Measurements from ENCODE around the gene TRAF1. TPM values are rescaled to one million over a fixed set of nuclear protein-coding genes. Genes with fewer than 3 reads are reported as not detected.

Gene TRAF1
- total and polyA plus RNA-seq, 2 of the 13 experiments (the other 11 are each of a cell fraction or from before 2014, with no cell fraction given) = 0.44 to 1.0 TPM

GRCh38 chr9:120869726-120870125 is 56.9 kb downstream of the TRAF1 start:
- peaks cover 14% of the 10 kb centered on the region for H3K4me1 ChIP-seq (ENCODE audit: insufficient read depth, low read length)
- no TSS peak for BruUV-seq (replicated peaks)
- in situ Hi-C loops (cut with HindIII; ENCODE audit: extremely low pct_ligation_motif_present, low pct_unique_long_range_greater_than_20kb) = no loop called here
- no peak overlapping the region for H3K9ac ChIP-seq (ENCODE audit: insufficient read depth, low read depth, low read length)
- peaks cover 25 to 67% of the 10 kb centered on the region in 2 experiments; a peak in 4 of 5 replicates for H3K36me3 ChIP-seq (replicated peaks in 1 of 2; ENCODE audit: control insufficient read depth in 1 of 2, insufficient read depth in 2 of 2, low read length in 2 of 2)
- no peak for FAIRE-seq
- H2AFZ ChIP-seq (ENCODE audit: low read length) = no peak overlapping the region
- H3K27me3 ChIP-seq (ENCODE audit: control insufficient read depth in 1 of 2, insufficient read depth in 2 of 2, low read length in 2 of 2) = no peaks in the 10 kb centered on the region
- no peak for DNase-seq (ENCODE audit: low spot score)
- H3K4me2 ChIP-seq (ENCODE audit: low read depth, low read length) = no peak overlapping the region
- no peak for ATAC-seq
- H4K20me1 ChIP-seq (ENCODE audit: insufficient read depth, low read length) = no peaks in the 10 kb centered on the region
- WGBS (ENCODE audit: low lambda C conversion rate) = 98% methylated on average over 8 of the region's 10 CpGs
- intact Hi-C loops (cut with micrococcal nuclease; ENCODE audit: unreplicated experiment) = no loop called here
- no peak overlapping the region for H3K27ac ChIP-seq (ENCODE audit: extremely low read length, insufficient read depth, low read length)
- peaks cover 1% of the 10 kb centered on the region for H3K79me2 ChIP-seq (ENCODE audit: insufficient read depth, low read length)
- POLR2A ChIA-PET = no interaction called here
- CTCF ChIA-PET (ENCODE audit: low intra/inter-chr PET ratio, low total read pairs) = no interaction called here
- TF ChIP-seq AGO2 (optimal IDR thresholded peaks at IDR 0.05; ENCODE audit: low read depth, low read length) (peak; percentile 39), MXI1 (IDR thresholded peaks at IDR 0.05; ENCODE audit: borderline replicate concordance, low read depth, low read length) (no peak)
- H3K9me3 ChIP-seq (ENCODE audit: low read length) = no peaks in the 10 kb centered on the region
- no peak overlapping the region for H3K4me3 ChIP-seq (replicated peaks in 1 of 3; ENCODE audit: insufficient read depth in 1 of 3, low read depth in 2 of 3, low read length in 3 of 3)

GRCh38 chr9:120869360-120869687 is 57.3 kb downstream of the TRAF1 start:
- Histone ChIP-seq H3K27ac (ENCODE audit: extremely low read length, insufficient read depth, low read length) (no peak overlapping the region), H3K9me3 (ENCODE audit: low read length) (no peaks in the 10 kb centered on the region), H3K9ac (ENCODE audit: insufficient read depth, low read depth, low read length) (no peak overlapping the region), H3K4me3 (replicated peaks in 1 of 3; ENCODE audit: insufficient read depth in 1 of 3, low read depth in 2 of 3, low read length in 3 of 3) (no peak overlapping the region), H3K27me3 (ENCODE audit: control insufficient read depth in 1 of 2, insufficient read depth in 2 of 2, low read length in 2 of 2) (no peaks in the 10 kb centered on the region), H3K4me2 (ENCODE audit: low read depth, low read length) (no peak overlapping the region), H4K20me1 (ENCODE audit: insufficient read depth, low read length) (no peaks in the 10 kb centered on the region), H3K36me3 (replicated peaks in 1 of 2; ENCODE audit: control insufficient read depth in 1 of 2, insufficient read depth in 2 of 2, low read length in 2 of 2) (peaks cover 22 to 64% of the 10 kb centered on the region in 2 experiments; a peak in 4 of 5 replicates), H3K4me1 (ENCODE audit: insufficient read depth, low read length) (peaks cover 10% of the 10 kb centered on the region), H2AFZ (ENCODE audit: low read length) (no peak overlapping the region), H3K79me2 (ENCODE audit: insufficient read depth, low read length) (no peaks in the 10 kb centered on the region)
- CTCF ChIA-PET (ENCODE audit: low intra/inter-chr PET ratio, low total read pairs) = no interaction called here
- POLR2A ChIA-PET = no interaction called here
- ATAC-seq (no peak), DNase-seq (ENCODE audit: low spot score) (no peak), FAIRE-seq (no peak)
- BruUV-seq (replicated peaks) = no TSS peak
- in situ Hi-C loops (cut with HindIII; ENCODE audit: extremely low pct_ligation_motif_present, low pct_unique_long_range_greater_than_20kb) (no loop called here), intact Hi-C loops (cut with micrococcal nuclease; ENCODE audit: unreplicated experiment) (no loop called here)
- 97% methylated on average over 10 of the region's 10 CpGs for WGBS (ENCODE audit: low lambda C conversion rate)
- TF ChIP-seq RBFOX2 (IDR thresholded peaks at IDR 0.05; ENCODE audit: low read depth, low read length) = peak; percentile 6; the same call in 1 of the 2 replicates
- TF ChIP-seq MXD1 (CRISPR knock-in tag; IDR thresholded peaks at IDR 0.05) = no peak
- TF ChIP-seq MAFF (IDR thresholded peaks at IDR 0.05; ENCODE audit: low read depth, low read length) = no peak

All from HepG2 (cell line).